ENCODE results near the gene TRPM2.

Gene TRPM2

DNA sequence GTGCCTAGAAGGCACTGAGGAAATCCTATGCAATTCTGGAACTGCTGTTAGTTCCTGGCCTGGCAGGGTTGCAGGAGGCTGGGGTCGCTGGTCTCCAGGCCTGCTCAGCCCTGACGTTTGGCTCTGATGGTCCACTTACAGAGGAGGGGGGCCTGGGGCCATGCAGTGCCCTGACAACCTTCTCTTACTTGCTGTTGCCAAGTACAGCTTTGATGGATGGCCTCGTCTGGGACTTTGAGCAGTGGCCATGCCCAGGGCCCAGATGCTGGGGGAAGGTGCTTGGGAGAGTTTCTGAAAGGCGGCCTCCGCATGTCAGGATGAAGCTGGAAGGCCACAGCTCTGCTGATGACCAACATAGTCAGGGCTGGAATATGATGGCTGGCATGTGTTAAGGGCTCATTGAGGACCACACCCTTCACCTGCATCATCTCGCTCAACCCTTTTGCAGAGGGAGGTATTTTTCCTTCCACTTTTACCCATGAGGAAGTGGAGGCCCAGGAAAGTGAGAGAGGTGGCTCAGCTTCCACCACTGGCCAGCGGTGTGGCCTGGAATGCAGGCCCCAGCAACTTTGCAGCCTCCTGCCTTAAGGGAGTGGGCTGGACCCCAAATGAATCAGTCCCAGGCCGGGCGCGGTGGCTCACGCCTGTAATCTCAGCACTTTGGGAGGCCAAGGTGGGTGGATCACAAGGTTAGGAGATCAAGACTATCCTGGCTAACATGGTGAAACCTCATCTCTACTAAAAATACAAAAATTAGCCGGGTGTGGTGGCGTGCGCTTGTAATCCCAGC, 67.2 kb downstream of the TRPM2 start:
- no peak for DNase-seq (ENCODE audit: low read depth)
- TF ChIP-seq, protein P1, sequence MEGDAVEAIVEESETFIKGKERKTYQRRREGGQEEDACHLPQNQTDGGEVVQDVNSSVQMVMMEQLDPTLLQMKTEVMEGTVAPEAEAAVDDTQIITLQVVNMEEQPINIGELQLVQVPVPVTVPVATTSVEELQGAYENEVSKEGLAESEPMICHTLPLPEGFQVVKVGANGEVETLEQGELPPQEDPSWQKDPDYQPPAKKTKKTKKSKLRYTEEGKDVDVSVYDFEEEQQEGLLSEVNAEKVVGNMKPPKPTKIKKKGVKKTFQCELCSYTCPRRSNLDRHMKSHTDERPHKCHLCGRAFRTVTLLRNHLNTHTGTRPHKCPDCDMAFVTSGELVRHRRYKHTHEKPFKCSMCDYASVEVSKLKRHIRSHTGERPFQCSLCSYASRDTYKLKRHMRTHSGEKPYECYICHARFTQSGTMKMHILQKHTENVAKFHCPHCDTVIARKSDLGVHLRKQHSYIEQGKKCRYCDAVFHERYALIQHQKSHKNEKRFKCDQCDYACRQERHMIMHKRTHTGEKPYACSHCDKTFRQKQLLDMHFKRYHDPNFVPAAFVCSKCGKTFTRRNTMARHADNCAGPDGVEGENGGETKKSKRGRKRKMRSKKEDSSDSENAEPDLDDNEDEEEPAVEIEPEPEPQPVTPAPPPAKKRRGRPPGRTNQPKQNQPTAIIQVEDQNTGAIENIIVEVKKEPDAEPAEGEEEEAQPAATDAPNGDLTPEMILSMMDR (IDR thresholded peaks at IDR 0.05; ENCODE audit: low read depth, low read length, missing control alignments): no peak
- H3K4me3 ChIP-seq (ENCODE audit: low read depth, low read length): no peak overlapping the region
- in situ Hi-C loops (cut with HindIII; ENCODE audit: low sequenced_read_pairs): no loop called here

DNA sequence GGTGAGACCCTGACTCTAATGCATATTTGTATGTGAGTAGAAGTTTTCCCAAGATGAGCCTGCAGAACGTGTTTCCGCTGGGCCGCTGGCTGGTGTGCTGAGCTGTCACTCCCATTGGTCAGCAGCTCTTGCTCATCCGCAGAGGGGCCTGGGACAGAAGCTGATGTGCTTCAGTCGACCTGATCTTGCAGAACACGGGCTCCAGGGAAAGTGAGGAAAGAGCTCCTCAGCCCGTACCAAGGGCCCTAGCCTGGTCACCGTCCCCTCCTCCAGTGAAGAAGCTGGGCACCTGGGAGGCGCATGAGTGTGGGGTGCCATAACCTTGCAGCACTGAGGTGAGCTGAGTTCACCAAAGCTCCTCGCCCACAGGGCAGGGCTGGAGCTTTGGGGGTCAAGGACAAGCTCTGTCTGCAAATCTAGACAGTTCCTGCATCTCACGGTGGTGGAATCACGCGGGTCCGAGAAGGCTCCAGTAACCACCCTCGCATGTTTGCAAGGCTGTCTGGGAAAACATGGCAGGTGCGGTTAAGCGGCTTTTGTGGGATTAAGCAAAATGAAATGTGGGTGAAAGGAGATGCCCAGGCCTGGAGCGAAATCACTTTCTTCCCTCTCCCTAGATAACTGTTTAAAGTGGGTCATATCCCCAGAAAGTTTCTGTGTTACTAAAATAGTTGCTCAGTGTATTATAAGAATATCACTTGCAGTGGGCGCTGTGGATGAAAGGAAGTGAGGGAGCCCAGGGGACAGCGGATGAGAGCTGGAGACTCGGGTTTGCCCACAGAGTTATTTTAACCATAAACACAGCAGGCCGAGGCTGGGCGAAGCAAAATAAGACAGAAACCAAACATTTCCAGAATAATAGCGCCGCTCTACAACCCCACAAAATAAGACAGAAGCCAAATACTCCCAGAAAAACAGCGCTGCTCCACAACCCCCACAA, 68.8 kb downstream of the TRPM2 start:
- in situ Hi-C loops (cut with HindIII; ENCODE audit: low sequenced_read_pairs): no loop called here
- no peak for DNase-seq (ENCODE audit: low read depth)
- TF ChIP-seq, protein P1 (IDR thresholded peaks at IDR 0.05; ENCODE audit: low read depth, low read length, missing control alignments): no peak

DNA sequence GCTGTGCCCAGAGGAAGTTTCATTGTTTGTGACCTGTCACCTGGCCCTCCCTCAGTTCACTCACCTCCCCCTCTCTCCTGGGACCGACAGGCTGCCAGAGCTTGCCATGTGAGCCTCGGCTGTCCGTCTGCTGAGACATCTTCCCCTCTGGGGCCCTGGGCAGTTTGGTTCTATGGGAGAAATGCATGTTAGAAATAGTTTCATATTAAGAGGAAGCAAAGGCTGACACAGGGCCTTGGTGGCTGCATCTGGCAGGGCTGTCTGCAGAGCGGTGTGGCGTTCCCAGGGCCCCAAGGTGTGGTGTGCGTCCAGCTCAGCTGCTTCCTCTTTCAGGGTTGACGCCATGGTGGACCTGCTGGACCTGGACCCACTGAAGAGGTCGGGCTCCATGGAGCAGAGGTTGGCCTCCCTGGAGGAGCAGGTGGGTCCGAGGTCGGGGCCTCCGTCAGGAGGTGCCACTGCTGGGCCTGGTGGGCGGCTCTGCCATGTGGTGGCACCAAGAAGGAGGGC, 69.9 kb downstream of the TRPM2 start:
- no peak for DNase-seq (ENCODE audit: low read depth)
- in situ Hi-C loops (cut with HindIII; ENCODE audit: low sequenced_read_pairs): no loop called here
- TF ChIP-seq, protein P1 (IDR thresholded peaks at IDR 0.05; ENCODE audit: low read depth, low read length, missing control alignments): no peak
- H3K4me3 ChIP-seq (ENCODE audit: low read depth, low read length): no peak overlapping the region

More for the DNA sequence above, 68.8 kb downstream of the TRPM2 start:
- H3K4me3 ChIP-seq (ENCODE audit: low read depth, low read length): no peak overlapping the region

DNA sequence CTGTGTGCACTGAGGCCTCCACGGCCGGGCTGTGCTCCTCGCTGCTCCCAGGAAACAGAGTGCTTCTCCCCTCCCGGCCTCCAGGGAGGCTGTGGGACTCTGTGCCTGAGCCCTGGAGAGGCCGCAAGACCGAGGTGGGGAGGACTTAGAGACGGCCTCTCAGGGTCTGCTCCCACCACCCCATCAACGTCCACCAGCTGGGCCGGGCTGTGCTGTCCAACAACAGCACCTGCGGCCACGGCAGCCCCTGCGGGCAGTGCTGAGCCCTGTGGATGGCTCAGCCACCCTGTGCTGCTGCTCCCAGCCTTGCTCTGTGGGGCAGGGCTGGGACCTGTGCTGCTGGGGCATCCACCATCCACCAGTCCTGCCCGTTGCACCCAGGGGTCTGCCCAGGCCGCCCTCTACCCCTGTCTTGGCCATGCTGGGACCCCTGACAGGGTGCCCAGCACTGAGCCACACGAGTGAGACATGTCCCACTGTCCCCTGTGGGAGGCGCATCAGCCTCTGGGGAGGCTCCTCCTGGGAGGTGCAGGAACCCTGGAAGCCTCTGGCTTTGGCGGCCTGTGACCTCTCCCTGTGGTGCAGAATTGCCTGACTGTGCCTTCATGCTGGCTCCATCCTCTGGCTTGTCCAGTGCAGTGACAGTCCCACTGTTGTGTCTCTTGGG, 70.7 kb downstream of the TRPM2 start:
- H3K4me3 ChIP-seq (ENCODE audit: low read depth, low read length): no peak overlapping the region
- DNase-seq (ENCODE audit: low read depth): no peak
- TF ChIP-seq, protein P1 (IDR thresholded peaks at IDR 0.05; ENCODE audit: low read depth, low read length, missing control alignments): no peak
- in situ Hi-C loops (cut with HindIII; ENCODE audit: low sequenced_read_pairs): no loop called here

DNA sequence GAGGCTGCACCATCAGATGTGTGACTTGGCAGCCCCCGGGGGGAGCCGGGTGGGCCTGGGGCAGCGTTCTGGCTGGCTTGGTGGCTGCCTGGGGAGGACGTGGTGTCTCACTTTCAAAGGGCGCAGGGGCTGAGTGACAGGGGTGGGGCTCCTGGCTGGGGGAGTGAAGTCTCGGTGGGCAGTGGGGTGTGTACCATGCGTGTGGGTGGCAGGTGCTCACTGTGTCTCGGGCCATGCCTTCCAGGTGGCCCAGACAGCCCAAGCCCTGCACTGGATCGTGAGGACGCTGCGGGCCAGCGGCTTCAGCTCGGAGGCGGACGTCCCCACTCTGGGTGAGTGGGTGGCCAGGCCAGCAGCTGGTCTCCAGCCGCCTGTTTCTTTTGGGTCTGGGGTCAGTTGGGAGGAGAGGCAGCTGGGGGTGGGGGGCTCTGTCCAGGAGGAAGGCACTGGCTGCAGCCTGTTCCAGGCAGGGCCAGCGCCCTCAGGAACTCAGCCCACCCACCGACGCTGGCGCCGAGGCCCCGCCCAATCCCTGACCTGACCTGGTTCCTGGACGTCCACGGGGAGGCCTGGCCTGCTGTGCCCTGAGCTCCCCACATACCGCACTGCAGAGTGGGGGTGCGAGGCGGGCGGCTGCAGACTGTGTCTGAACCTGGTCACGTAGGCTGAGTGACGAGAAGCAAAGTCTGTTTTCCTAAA, 71.3 kb downstream of the TRPM2 start:
- TF ChIP-seq, protein P1 (IDR thresholded peaks at IDR 0.05; ENCODE audit: low read depth, low read length, missing control alignments): no peak
- no peak overlapping the region for H3K4me3 ChIP-seq (ENCODE audit: low read depth, low read length)
- no peak for DNase-seq (ENCODE audit: low read depth)
- in situ Hi-C loops (cut with HindIII; ENCODE audit: low sequenced_read_pairs): no loop called here

Data from astrocyte of the cerebellum (primary cell).